ENCODE results near the gene PDSS1. TPM values are rescaled to one million over a fixed set of nuclear protein-coding genes. Genes with fewer than 3 reads are reported as not detected.
"Not testable (repeated sequence)": the region's sequence is repeated elsewhere in the genome, so short reads cannot be mapped to it uniquely, and the experiment has no call there.

PDSS1 gene
- total and polyA plus RNA-seq, 2 of the 13 experiments (the other 11 are each of a cell fraction or from before 2014, with no cell fraction given), result 18.7 to 19.3 TPM

GRCh38 chr10:26682931-26683330 is 14.6 kb upstream of the PDSS1 start (continued):
- TF ChIP-seq ZNF333 (CRISPR knock-in tag; IDR thresholded peaks at IDR 0.05; ENCODE audit: borderline replicate concordance) (no peak), SRSF1 (optimal IDR thresholded peaks at IDR 0.05; ENCODE audit: low read depth, low read length) (no peak)

GRCh38 chr10:26684667-26685264 is 12.7 kb upstream of the PDSS1 start:
- CTCF ChIA-PET (ENCODE audit: low intra/inter-chr PET ratio, low total read pairs), result interaction anchor here (3.5 kb wide), 1 partner anchor 197 kb away, joined by 16 read pairs; no protein-coding TSS in a partner anchor
- intact Hi-C loops (cut with micrococcal nuclease; ENCODE audit: unreplicated experiment), result loop anchor here (1.0 kb wide), 1 partner anchor 198 kb away; no protein-coding TSS in a partner anchor
- ATAC-seq (peak; percentile 96), DNase-seq (ENCODE audit: low spot score) (peak; percentile 44), FAIRE-seq (peak; percentile 98)
- WGBS (ENCODE audit: low lambda C conversion rate), result 22% methylated on average over 6 of the region's 6 CpGs
- in situ Hi-C loops (cut with HindIII; ENCODE audit: extremely low pct_ligation_motif_present, low pct_unique_long_range_greater_than_20kb); H3K9me3 ChIP-seq (ENCODE audit: low read length); H3K36me3 ChIP-seq (replicated peaks in 1 of 2; ENCODE audit: control insufficient read depth in 1 of 2, insufficient read depth in 2 of 2, low read length in 2 of 2); H3K79me2 ChIP-seq (ENCODE audit: insufficient read depth, low read length); H2AFZ ChIP-seq (ENCODE audit: low read length); H3K27me3 ChIP-seq (ENCODE audit: control insufficient read depth in 1 of 2, insufficient read depth in 2 of 2, low read length in 2 of 2); BruUV-seq (replicated peaks); H3K4me2 ChIP-seq (ENCODE audit: low read depth, low read length); H3K9ac ChIP-seq (ENCODE audit: insufficient read depth, low read depth, low read length); H3K27ac ChIP-seq (ENCODE audit: extremely low read length, insufficient read depth, low read length); POLR2A ChIA-PET; H3K4me1 ChIP-seq (ENCODE audit: insufficient read depth, low read length); H3K4me3 ChIP-seq (replicated peaks in 1 of 3; ENCODE audit: insufficient read depth in 1 of 3, low read depth in 2 of 3, low read length in 3 of 3); H4K20me1 ChIP-seq (ENCODE audit: insufficient read depth, low read length): not testable (repeated sequence)
- TF ChIP-seq SMC3 (IDR thresholded peaks at IDR 0.05; ENCODE audit: low read length), result peak; percentile 31; the same call in 1 of the 2 replicates
- TF ChIP-seq ZNF331 (CRISPR knock-in tag; IDR thresholded peaks at IDR 0.05), result 0 out of 2 replicates have a peak, but pooled peaks have one; percentile 28
- peak; percentile 56 for TF ChIP-seq CTCF (CRISPR knock-in tag; IDR thresholded peaks at IDR 0.05)
- peak; percentile 42 for TF ChIP-seq STAG1 (CRISPR knock-in tag; IDR thresholded peaks at IDR 0.05)

All from HepG2 (cell line).